AG04450 (cell line): ENCODE data around the gene ADSL. TPM values are rescaled to one million over a fixed set of nuclear protein-coding genes. Genes with fewer than 3 reads are reported as not detected.

Experiments
- CTCF ChIA-PET: fragments of 300-600, 350-600 bp; formaldehyde crosslinking; extraction: SDS; loops from one replicate; lab custom pipeline; 2022; ENCODE audit warnings: antibody characterized with exemption, inconsistent platforms; lab: Charles Lee
- POLR2A ChIA-PET: fragments of 350-600 bp; formaldehyde crosslinking; extraction: SDS; loops from one replicate; lab custom pipeline; 2021; ENCODE audit warnings: antibody characterized with exemption, inconsistent platforms; lab: Yijun Ruan, JAX
- DNase-seq: peaks from one replicate; pipeline ENCODE4 v3.0.0-alpha.2; 2011; ENCODE audit warnings: low read depth, low spot score
- H3K27ac ChIP-seq: one replicate; pipeline ENCODE4 v1.5.1; 2012; ENCODE audit warnings: low read depth, low read length, control low read depth
- H3K27me3 ChIP-seq: one replicate; pipeline ENCODE4 v1.6.0; 2012; ENCODE audit warnings: low read length; ENCODE audit not compliant: control insufficient read depth, insufficient read depth
- H3K4me3 ChIP-seq: 2 replicates; pipeline ENCODE4 v1.5.1; 2011; ENCODE audit warnings: mild to moderate bottlenecking, low read depth, low read length, control low read depth
- H3K9me3 ChIP-seq: 2 replicates; pipeline ENCODE4 v1.5.1; 2012; ENCODE audit warnings: low read length; ENCODE audit not compliant: control insufficient read depth, insufficient read depth
- CTCF ChIP-seq: IDR thresholded peaks from 2 replicates; pipeline ENCODE4 v1.5.1; 2011; ENCODE audit warnings: low read depth, low read length, control low read depth, inconsistent platforms
- polyA plus RNA-seq: library from polyadenylated mRNA; depleted of rRNA; stranded (reverse); fragments of >200 nt; gene quantifications from 2 replicates; pipeline ENCODE4 v1.2.3, GENCODE V29; 2011

The ADSL gene
- polyA plus RNA-seq, 1 experiment = 116 TPM

- no peak for DNase-seq
- Histone ChIP-seq H3K9me3 (peaks cover 2% of the 10 kb centered on the region; the same call in 1 of the 2 replicates), H3K27me3 (no peaks in the 10 kb centered on the region), H3K27ac (no peak overlapping the region), H3K4me3 (no peak overlapping the region)
- POLR2A ChIA-PET = interaction anchor here (0.7 kb wide), 1 partner anchor 10 kb away, joined by 4 read pairs; no protein-coding TSS in a partner anchor
- CTCF ChIA-PET = no interaction called here
- no peak for TF ChIP-seq CTCF
These were observed 23.4 kb upstream of the ADSL start for GRCh38 chr22:40322818-40323447.

GRCh38 chr22:40323681-40324171, 22.6 kb upstream of the ADSL start:
- DNase-seq = no peak
- Histone ChIP-seq H3K4me3 (no peak overlapping the region), H3K27me3 (no peaks in the 10 kb centered on the region), H3K9me3 (no peaks in the 10 kb centered on the region; the same call in 1 of the 2 replicates), H3K27ac (no peak overlapping the region)
- no peak for TF ChIP-seq CTCF
- CTCF ChIA-PET = interaction anchor here (0.5 kb wide), 1 partner anchor 22 kb away, joined by 4 read pairs; no protein-coding TSS in a partner anchor
- POLR2A ChIA-PET = interaction anchor here (0.7 kb wide), 1 partner anchor 10 kb away, joined by 4 read pairs; no protein-coding TSS in a partner anchor

- Histone ChIP-seq H3K27me3 (no peaks in the 10 kb centered on the region), H3K27ac (no peak overlapping the region), H3K9me3 (no peaks in the 10 kb centered on the region; the same call in 1 of the 2 replicates), H3K4me3 (no peak overlapping the region)
- ChIA-PET POLR2A (no interaction called here), CTCF (interaction anchor here (0.5 to 1.0 kb wide), 2 partner anchors 21 to 23 kb away, joined by 4 read pairs; no protein-coding TSS in a partner anchor)
- no peak for DNase-seq
- TF ChIP-seq CTCF = no peak
These were observed 21.6 kb upstream of the ADSL start for GRCh38 chr22:40324468-40325305.

GRCh38 chr22:40325315-40325714, 21.0 kb upstream of the ADSL start:
- Histone ChIP-seq H3K4me3 (no peak overlapping the region), H3K27me3 (no peaks in the 10 kb centered on the region), H3K27ac (no peak overlapping the region), H3K9me3 (no peaks in the 10 kb centered on the region; the same call in 1 of the 2 replicates)
- DNase-seq = no peak
- no peak for TF ChIP-seq CTCF
- CTCF ChIA-PET = interaction anchor here (1.0 kb wide), 1 partner anchor 23 kb away, joined by 4 read pairs; no protein-coding TSS in a partner anchor
- POLR2A ChIA-PET = interaction anchor here (0.6 kb wide), 1 partner anchor 281 kb away, joined by 3 read pairs; no protein-coding TSS in a partner anchor
